ENCODE results near the gene NOL9.
"Not testable (repeated sequence)": the region's sequence is repeated elsewhere in the genome, so short reads cannot be mapped to it uniquely, and the experiment has no call there.

Gene NOL9

GRCh38 chr1:6501279-6501813, 53.0 kb downstream of the NOL9 start:
- DNase-seq = no peak

- DNase-seq = no peak
Measured at GRCh38 chr1:6500544-6501278, 53.6 kb downstream of the NOL9 start.

- DNase-seq = no peak
Measured at GRCh38 chr1:6499296-6499695, 55.0 kb downstream of the NOL9 start.

- no peak for DNase-seq
Measured at GRCh38 chr1:6498576-6499111, 55.7 kb downstream of the NOL9 start.

- no peak for DNase-seq
Measured at GRCh38 chr1:6497867-6498575, 56.3 kb downstream of the NOL9 start.

- DNase-seq = peak; percentile 43 to 61
Measured at GRCh38 chr1:6497215-6497866, 57.0 kb downstream of the NOL9 start.

- no peak for DNase-seq
Measured at GRCh38 chr1:6496890-6497214, 57.5 kb downstream of the NOL9 start.

GRCh38 chr1:6496365-6496721, 58.0 kb downstream of the NOL9 start:
- DNase-seq = no peak

- DNase-seq = no peak
Measured at GRCh38 chr1:6495540-6496364, 58.6 kb downstream of the NOL9 start.

GRCh38 chr1:6495041-6495441, 59.3 kb downstream of the NOL9 start:
- DNase-seq = no peak

- DNase-seq = no peak
Measured at GRCh38 chr1:6494627-6495026, 59.7 kb downstream of the NOL9 start.

GRCh38 chr1:6493834-6494223, 60.5 kb downstream of the NOL9 start:
- DNase-seq = not testable (repeated sequence)

- DNase-seq = no peak
Measured at GRCh38 chr1:6491966-6492365, 62.3 kb downstream of the NOL9 start.

- DNase-seq = peak; percentile 33 to 40
Measured at GRCh38 chr1:6491480-6491962, 62.8 kb downstream of the NOL9 start, which contains the start of gene PLEKHG5. Gene PLEKHG5, minus strand, starts transcription at chr1:6491667. Its CDS starts 14,096 bp downstream, at chr1:6477571.

GRCh38 chr1:6491081-6491449, 63.2 kb downstream of the NOL9 start:
- peak in 1 of 2 experiments; percentile 30 for DNase-seq

- DNase-seq = peak; percentile 71 to 81
Measured at GRCh38 chr1:6490181-6491080, 63.9 kb downstream of the NOL9 start.

GRCh38 chr1:6489799-6490180, 64.5 kb downstream of the NOL9 start:
- peak; percentile 85 to 89 for DNase-seq

- no peak for DNase-seq
Measured at GRCh38 chr1:6489383-6489765, 64.9 kb downstream of the NOL9 start.

GRCh38 chr1:6488602-6489382, 65.5 kb downstream of the NOL9 start:
- DNase-seq = no peak

- DNase-seq = no peak
Measured at GRCh38 chr1:6487804-6488484, 66.4 kb downstream of the NOL9 start.

All from activated T-cell treated with anti-CD3 and anti-CD28 coated beads, Interleukin-2, amount 50 U/mL, for 48 hours (primary cell).